Anterior cingulate cortex (tissue), 58 donors: ENCODE results near the gene CCAR1.
"Not testable (repeated sequence)": the region's sequence is repeated elsewhere in the genome, so short reads cannot be mapped to it uniquely, and the experiment has no call there.

Experiments used
- DNase-seq, 58 donors: peaks; one replicate each; lab custom pipeline; 2025; lab: John Stamatoyannopoulos, UW

Gene CCAR1

GRCh38 chr10:68720793-68721672 is at the start of gene CCAR1:
Gene CCAR1 (plus strand): TSS chr10:68721239. CDS start chr10:68722505, 1,266 bp downstream.
- DNase-seq: peak; percentile 50 to 97 (median 92)

- DNase-seq: no peak
Observed at GRCh38 chr10:68684413-68684812, 36.6 kb upstream of the CCAR1 start.

GRCh38 chr10:68696018-68696417 is 25.0 kb upstream of the CCAR1 start:
- no peak for DNase-seq

GRCh38 chr10:68697106-68697505 is 23.9 kb upstream of the CCAR1 start:
- no peak for DNase-seq

- DNase-seq: no peak
Observed at GRCh38 chr10:68700197-68700596, 20.8 kb upstream of the CCAR1 start.

GRCh38 chr10:68705548-68705947 is 15.5 kb upstream of the CCAR1 start:
- no peak for DNase-seq

- DNase-seq: not testable (repeated sequence)
Observed at GRCh38 chr10:68708987-68709386, 12.1 kb upstream of the CCAR1 start.

- DNase-seq: not testable (repeated sequence)
Observed at GRCh38 chr10:68713065-68713464, 8.0 kb upstream of the CCAR1 start.

GRCh38 chr10:68717435-68717834 is 3.6 kb upstream of the CCAR1 start:
- DNase-seq: no peak

- DNase-seq: peak in 6 of 58 donors; percentile 25 to 44 (median 37)
Observed at GRCh38 chr10:68721673-68722335, 765 bp downstream of the CCAR1 start.

GRCh38 chr10:68725016-68725415 is 4.0 kb downstream of the CCAR1 start:
- DNase-seq: no peak

GRCh38 chr10:68727146-68727545 is 6.1 kb downstream of the CCAR1 start:
- DNase-seq: no peak

GRCh38 chr10:68732651-68733050 is 11.6 kb downstream of the CCAR1 start:
- DNase-seq: no peak

GRCh38 chr10:68734349-68734748 is 13.3 kb downstream of the CCAR1 start:
- DNase-seq: no peak

GRCh38 chr10:68735119-68735518 is 14.1 kb downstream of the CCAR1 start:
- DNase-seq: no peak

GRCh38 chr10:68735739-68736138 is 14.7 kb downstream of the CCAR1 start:
- DNase-seq: not testable (repeated sequence)

GRCh38 chr10:68740676-68741075 is 19.6 kb downstream of the CCAR1 start:
- not testable (repeated sequence) for DNase-seq

GRCh38 chr10:68742397-68742796 is 21.4 kb downstream of the CCAR1 start:
- no peak for DNase-seq

GRCh38 chr10:68752711-68753350 is 31.8 kb downstream of the CCAR1 start:
- DNase-seq: no peak

GRCh38 chr10:68756246-68756645 is 35.2 kb downstream of the CCAR1 start:
- no peak for DNase-seq

- no peak for DNase-seq
Observed at GRCh38 chr10:68756766-68757165, 35.7 kb downstream of the CCAR1 start.
